Stomach (tissue), 9 donors: ENCODE results near the gene ETV1. TPM values are rescaled to one million over a fixed set of nuclear protein-coding genes. Genes with fewer than 3 reads are reported as not detected.

ENCODE experiments used
- DNase-seq, 2 donors: peaks; one replicate each; pipeline versions ENCODE4 v3.0.0 to v3.0.0-alpha.2; 2013 to 2019
- H3K27ac ChIP-seq, 5 donors: fragments of 200-600 bp in 4 of 5; sonication (generic) in 4 of 5; one replicate each; pipeline ENCODE4 v1.5.1; 2013 to 2019; ENCODE audit warnings: mild to moderate bottlenecking in 1 of 5, moderate library complexity in 1 of 5
- H3K27me3 ChIP-seq, 3 donors: fragments of 200-600 bp; sonication (generic); one replicate each; pipeline ENCODE4 v1.5.1; 2017 to 2019; ENCODE audit warnings: mixed run types in 1 of 3
- H3K36me3 ChIP-seq, 4 donors: fragments of 200-600 bp; sonication (generic); 1 replicate in 3 of 4; 2 replicates in 1 of 4; pipeline ENCODE4 v1.5.1; 2016 to 2019
- H3K4me1 ChIP-seq, 4 donors: fragments of 200-600 bp; sonication (generic); one replicate each; pipeline ENCODE4 v1.5.1; 2016 to 2019
- H3K4me3 ChIP-seq, 4 donors: fragments of 200-600 bp; sonication (generic) in 3 of 4; one replicate each; pipeline ENCODE4 v1.5.1; 2016 to 2019; ENCODE audit warnings: mild to moderate bottlenecking in 1 of 4
- H3K9me3 ChIP-seq, 4 donors: fragments of 200-600 bp; sonication (generic); one replicate each; pipeline ENCODE4 v1.5.1; 2016 to 2019
- CTCF ChIP-seq, 7 experiments: fragments of 450-650 bp in 4 of 7; fragments of 200-600 bp in 3 of 7; sonication (generic) in 3 of 7; IDR thresholded peaks; one replicate each; pipeline ENCODE4 v1.5.1; 2016 to 2019; ENCODE audit warnings: antibody characterized with exemption in 7 of 7, control low read depth in 2 of 7, mild to moderate bottlenecking in 1 of 7
- EP300 ChIP-seq: sonication (generic); formaldehyde crosslinking; IDR thresholded peaks from one replicate; pipeline ENCODE4 v1.6.1; 2017; ENCODE audit warnings: antibody characterized with exemption
- POLR2A ChIP-seq, 4 donors: fragments of 450-650 bp; IDR thresholded peaks; one replicate each; pipeline ENCODE4 v1.6.1; 2016; ENCODE audit warnings: antibody characterized with exemption in 4 of 4, control low read depth in 2 of 4, mild to moderate bottlenecking in 1 of 4, moderate library complexity in 1 of 4
- POLR2AphosphoS5 ChIP-seq, 3 donors: sonication (generic); formaldehyde crosslinking; IDR thresholded peaks; one replicate each; pipeline ENCODE4 v1.6.1; 2016; ENCODE audit warnings: antibody characterized with exemption in 3 of 3
- WGBS, 5 donors: extraction: QIAGEN DNeasy Blood & Tissue Kit in 3 of 5; methylation state at CpG; one replicate each; pipeline versions ENCODE4 v1.1.5 to v1.1.7; 2013 to 2018; 5-methylcytosine and 5-hydroxymethylcytosine counted together
- intact Hi-C: fragments of 100-400 bp; cut with DNase I; formaldehyde crosslinking; loops from one replicate; pipeline ENCODE4 v1.15.1; 2023; ENCODE audit warnings: low total_unique reads
- polyA plus RNA-seq, 3 donors: library from polyadenylated mRNA; stranded (reverse); fragments of 200-250 nt; gene quantifications; one replicate each; pipeline ENCODE4 v1.2.3, GENCODE V29; 2013
- total RNA-seq, 5 donors: library from RNA; depleted of rRNA; stranded (reverse); fragments of >200 nt; gene quantifications; one replicate each; pipeline versions ENCODE4 v1.1.0 to v1.2.3, GENCODE V29; 2014 to 2016
- donor health status: healthy with polysubstance abuse.
- donor health status: Bipolar disorder and iron deficiency.
- donor health status: healthy.

ETV1 gene
- total and polyA plus RNA-seq, 8 donors, result 0.29 to 17.6 (median 1.3) TPM

- H3K27ac ChIP-seq, result no peak overlapping the region
- no peaks in the 10 kb centered on the region for H3K36me3 ChIP-seq
- TF ChIP-seq POLR2AphosphoS5 (IDR thresholded peaks at IDR 0.05), result no peak
- no peak for TF ChIP-seq EP300
- TF ChIP-seq POLR2A (IDR thresholded peaks at IDR 0.05), result no peak
- TF ChIP-seq CTCF (IDR thresholded peaks at IDR 0.05), result no peak
- H3K4me1 ChIP-seq, result peaks cover 0 to 6% (median 3%) of the 10 kb centered on the region in 4 donors
- no peak overlapping the region for H3K4me3 ChIP-seq
- H3K9me3 ChIP-seq, result no peaks in the 10 kb centered on the region
- WGBS, 5 donors, result 81 to 89% (median 85%) methylated on average over 2 of the region's 2 CpGs
- DNase-seq, result no peak
- H3K27me3 ChIP-seq, result no peaks in the 10 kb centered on the region
- intact Hi-C loops, result no loop called here
Observed at GRCh38 chr7:13894377-13894776, 95.1 kb downstream of the ETV1 start.

GRCh38 chr7:13890793-13891192 lies 98.7 kb downstream of the ETV1 start:
- no peaks in the 10 kb centered on the region for H3K9me3 ChIP-seq
- H3K27me3 ChIP-seq, result no peaks in the 10 kb centered on the region
- H3K27ac ChIP-seq, result no peak overlapping the region
- 79 to 87% (median 82%) methylated on average over 4 of the region's 4 CpGs for WGBS, 5 donors
- TF ChIP-seq POLR2AphosphoS5 (IDR thresholded peaks at IDR 0.05), result no peak
- TF ChIP-seq POLR2A (IDR thresholded peaks at IDR 0.05), result no peak
- no peak for TF ChIP-seq EP300
- TF ChIP-seq CTCF (IDR thresholded peaks at IDR 0.05), result no peak
- no peaks in the 10 kb centered on the region for H3K36me3 ChIP-seq
- intact Hi-C loops, result no loop called here
- no peak for DNase-seq
- no peaks in the 10 kb centered on the region for H3K4me1 ChIP-seq
- H3K4me3 ChIP-seq, result no peak overlapping the region

GRCh38 chr7:13886356-13886755 lies 103.1 kb downstream of the ETV1 start:
- intact Hi-C loops, result no loop called here
- Histone ChIP-seq H3K27ac (no peak overlapping the region), H3K36me3 (no peaks in the 10 kb centered on the region), H3K4me1 (no peaks in the 10 kb centered on the region), H3K4me3 (no peak overlapping the region), H3K9me3 (no peaks in the 10 kb centered on the region), H3K27me3 (no peaks in the 10 kb centered on the region)
- TF ChIP-seq EP300 (no peak), CTCF (IDR thresholded peaks at IDR 0.05) (no peak), POLR2A (IDR thresholded peaks at IDR 0.05) (no peak), POLR2AphosphoS5 (IDR thresholded peaks at IDR 0.05) (no peak)
- DNase-seq, result no peak
- 59 to 76% (median 67%) methylated on average over 2 of the region's 2 CpGs for WGBS, 5 donors

GRCh38 chr7:13882051-13882450 lies 107.4 kb downstream of the ETV1 start:
- H3K36me3 ChIP-seq, result no peaks in the 10 kb centered on the region
- H3K27ac ChIP-seq, result no peak overlapping the region
- H3K4me3 ChIP-seq, result no peak overlapping the region
- WGBS, 5 donors, result 85 to 90% (median 89%) methylated on average over 5 of the region's 5 CpGs
- DNase-seq, result no peak
- intact Hi-C loops, result no loop called here
- H3K4me1 ChIP-seq, result no peaks in the 10 kb centered on the region
- H3K9me3 ChIP-seq, result no peaks in the 10 kb centered on the region
- H3K27me3 ChIP-seq, result no peaks in the 10 kb centered on the region
- TF ChIP-seq POLR2A (IDR thresholded peaks at IDR 0.05), result no peak
- no peak for TF ChIP-seq EP300
- no peak for TF ChIP-seq CTCF (IDR thresholded peaks at IDR 0.05)
- TF ChIP-seq POLR2AphosphoS5 (IDR thresholded peaks at IDR 0.05), result no peak
